Mesenteric fat pad (tissue), 1 donor: ENCODE results near the gene FNDC10. TPM values are rescaled to one million over a fixed set of nuclear protein-coding genes. Genes with fewer than 3 reads are reported as not detected.

Source experiments
- DNase-seq: peaks from one replicate; pipeline ENCODE4 v3.0.0-alpha.2; 2020; ENCODE audit warnings: low spot score
- total RNA-seq: library from RNA; stranded (reverse); fragmentation: NEBNext Ultra II Directional; extraction: Animal tissue kit (Norgen Biotek cat#: 25700); gene quantifications from one replicate; pipeline ENCODE4 v1.2.1, GENCODE V29; 2021
- donor health status: DM: yes; HTN: yes; CAD: no.

The FNDC10 gene
- total RNA-seq, 1 donor from 2014 or later = 2.9 TPM

- DNase-seq = no peak
Observed at GRCh38 chr1:1616045-1616790, 16.3 kb upstream of the FNDC10 start.

GRCh38 chr1:1615256-1616044, 15.5 kb upstream of the FNDC10 start, which contains the start of gene MIB2:
Gene MIB2 (plus strand): TSS chr1:1615500. CDS start chr1:1623453, 7,953 bp downstream.
- DNase-seq = peak; percentile 99

GRCh38 chr1:1614954-1615255, 15.0 kb upstream of the FNDC10 start:
- no peak for DNase-seq

GRCh38 chr1:1614204-1614953, 14.4 kb upstream of the FNDC10 start:
- DNase-seq = no peak

GRCh38 chr1:1613509-1614082, 13.7 kb upstream of the FNDC10 start:
- no peak for DNase-seq

- DNase-seq = no peak
Observed at GRCh38 chr1:1612104-1612400, 12.1 kb upstream of the FNDC10 start.

GRCh38 chr1:1610796-1611195, 10.9 kb upstream of the FNDC10 start:
- DNase-seq = no peak

GRCh38 chr1:1609822-1610485, 10.0 kb upstream of the FNDC10 start:
- no peak for DNase-seq

- no peak for DNase-seq
Observed at GRCh38 chr1:1606232-1606631, 6.3 kb upstream of the FNDC10 start.

- no peak for DNase-seq
Observed at GRCh38 chr1:1605724-1606123, 5.8 kb upstream of the FNDC10 start.

GRCh38 chr1:1605034-1605591, 5.2 kb upstream of the FNDC10 start:
- no peak for DNase-seq

- DNase-seq = no peak
Observed at GRCh38 chr1:1604374-1605033, 4.6 kb upstream of the FNDC10 start.

GRCh38 chr1:1603671-1604373, 3.9 kb upstream of the FNDC10 start:
- DNase-seq = no peak

GRCh38 chr1:1602968-1603506, 3.1 kb upstream of the FNDC10 start:
- no peak for DNase-seq

GRCh38 chr1:1602304-1602967, 2.5 kb upstream of the FNDC10 start:
- DNase-seq = no peak

- no peak for DNase-seq
Observed at GRCh38 chr1:1601564-1602303, 1.8 kb upstream of the FNDC10 start.

GRCh38 chr1:1600861-1601563, 1.1 kb upstream of the FNDC10 start:
- DNase-seq = no peak
